NB4 (cell line): Measurements from ENCODE around the gene PLPP6.
"Not testable (repeated sequence)": the region's sequence is repeated elsewhere in the genome, so short reads cannot be mapped to it uniquely, and the experiment has no call there.

Experiments used
- DNase-seq: peaks from one replicate; pipeline ENCODE4 v3.0.0; 2010; ENCODE audit warnings: low read depth
- H3K4me3 ChIP-seq: one replicate; pipeline ENCODE4 v1.5.1; 2011; ENCODE audit warnings: mild to moderate bottlenecking, low read depth, low read length, moderate library complexity
- CTCF ChIP-seq: IDR thresholded peaks from one replicate; pipeline ENCODE4 v1.5.1; 2012; ENCODE audit warnings: low read depth, low read length
- MAX ChIP-seq: IDR thresholded peaks from 2 replicates; pipeline ENCODE4 v1.6.1; 2011; ENCODE audit warnings: low read depth, low read length
- MYC ChIP-seq: IDR thresholded peaks from 2 replicates; pipeline ENCODE4 v1.6.1; 2011; ENCODE audit warnings: low read depth, low read length
- POLR2A ChIP-seq: IDR thresholded peaks from 2 replicates; pipeline ENCODE4 v1.6.1; 2011; ENCODE audit warnings: mild to moderate bottlenecking; ENCODE audit not compliant: insufficient read length; ENCODE audit errors: extremely low read depth

The PLPP6 gene

GRCh38 chr9:4657426-4658159 lies 4.5 kb upstream of the PLPP6 start:
- DNase-seq, result no peak
- H3K4me3 ChIP-seq, result no peak overlapping the region
- no peak for TF ChIP-seq MAX
- TF ChIP-seq MYC, result no peak
- no peak for TF ChIP-seq POLR2A
- TF ChIP-seq CTCF, result no peak

GRCh38 chr9:4660665-4661064 lies 1.4 kb upstream of the PLPP6 start:
- not testable (repeated sequence) for H3K4me3 ChIP-seq, DNase-seq

DNA sequence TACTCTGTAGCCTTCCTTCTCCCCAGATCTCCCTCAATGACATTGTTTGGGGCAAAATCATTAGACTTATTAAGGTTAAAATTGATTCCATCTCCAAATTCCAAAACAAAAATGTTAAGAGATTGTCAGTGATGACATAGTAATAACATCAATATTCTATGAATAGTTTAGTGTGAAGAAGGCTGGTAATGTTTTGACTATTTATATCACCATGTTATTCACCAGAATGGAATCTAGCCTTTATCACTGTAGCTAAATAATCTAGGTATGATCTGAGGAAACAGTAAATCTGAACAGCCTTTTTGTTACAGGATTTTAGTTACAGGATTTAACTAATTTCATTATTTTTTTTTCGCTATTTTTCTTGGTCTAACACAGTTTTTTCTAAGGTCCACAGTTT lies 929 bp upstream of the PLPP6 start:
- peak overlapping the region; percentile 80 for H3K4me3 ChIP-seq
- DNase-seq, result no peak
- no peak for TF ChIP-seq POLR2A
- no peak for TF ChIP-seq MAX
- no peak for TF ChIP-seq CTCF
- no peak for TF ChIP-seq MYC

DNA sequence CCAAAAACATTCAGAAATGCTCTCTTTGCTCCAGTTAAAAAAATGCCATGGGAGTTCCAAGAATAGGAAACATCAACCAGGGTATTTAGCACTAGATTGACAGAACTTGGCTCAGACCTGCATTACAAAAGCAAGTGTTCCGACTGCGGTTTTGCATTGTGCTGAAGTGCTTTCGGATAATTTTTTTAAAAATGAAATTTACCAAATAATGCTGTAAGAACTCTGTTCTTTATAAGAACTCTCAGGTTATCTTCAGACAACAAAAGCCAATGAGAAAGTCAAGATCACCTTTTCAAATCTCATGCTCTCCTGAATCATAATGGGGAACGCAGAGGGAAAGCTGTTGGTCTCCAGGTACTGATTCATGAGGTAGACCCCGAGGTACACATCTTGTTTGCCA lies 483 bp upstream of the PLPP6 start:
- peak; percentile 56 for DNase-seq
- H3K4me3 ChIP-seq, result peak overlapping the region; percentile 80
- TF ChIP-seq POLR2A (no peak), MAX (no peak), MYC (no peak), CTCF (no peak)

- peak; percentile 29 for DNase-seq
- peak overlapping the region; percentile 80 for H3K4me3 ChIP-seq
- TF ChIP-seq CTCF (no peak), POLR2A (no peak), MAX (no peak), MYC (no peak)
Measured at GRCh38 chr9:4662989-4663792, 1.1 kb downstream of the PLPP6 start.

DNA sequence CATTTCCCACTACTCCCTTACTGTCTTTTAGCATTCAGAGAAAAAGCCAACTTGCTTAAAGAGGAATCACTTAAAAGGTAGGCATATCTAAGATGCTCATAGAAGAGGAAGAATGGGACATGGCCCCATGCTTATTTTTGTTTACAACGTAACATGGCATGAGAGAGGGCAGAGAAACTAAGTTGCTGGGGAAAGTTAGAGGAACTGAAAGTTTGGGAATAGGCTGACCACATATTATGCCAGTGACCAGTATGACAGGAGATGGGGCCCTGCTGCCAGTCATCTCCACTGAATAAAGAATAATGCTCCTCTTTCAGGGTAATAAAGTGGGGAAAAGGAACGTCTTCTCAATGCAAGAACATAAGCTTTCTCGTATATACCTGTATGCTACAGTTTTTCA lies 1.9 kb downstream of the PLPP6 start:
- peak; percentile 28 for DNase-seq
- TF ChIP-seq POLR2A, result no peak
- TF ChIP-seq CTCF, result no peak
- TF ChIP-seq MYC, result no peak
- no peak for TF ChIP-seq MAX
- no peak overlapping the region for H3K4me3 ChIP-seq
